DMS114 treated with DMSO at 0.1 percent for 48 hours (cell line): ENCODE results near the gene RPS15A.
"Not testable (repeated sequence)": the region's sequence is repeated elsewhere in the genome, so short reads cannot be mapped to it uniquely, and the experiment has no call there.

Experiments
- DNase-seq: peaks from one replicate; lab custom pipeline; 2025; ENCODE audit not compliant: unreplicated experiment; lab: John Stamatoyannopoulos, UW

RPS15A gene

GRCh38 chr16:18797746-18798145 is 7.6 kb upstream of the RPS15A start:
- DNase-seq, result no peak

GRCh38 chr16:18796377-18796776 is 6.2 kb upstream of the RPS15A start:
- no peak for DNase-seq

- no peak for DNase-seq
Observed at GRCh38 chr16:18792836-18793433, 2.8 kb upstream of the RPS15A start.

- no peak for DNase-seq
Observed at GRCh38 chr16:18789515-18789849, 652 bp downstream of the RPS15A start.

GRCh38 chr16:18788828-18789514 is 1.2 kb downstream of the RPS15A start:
- DNase-seq, result no peak

- DNase-seq, result no peak
Observed at GRCh38 chr16:18784917-18785623, 5.1 kb downstream of the RPS15A start.

GRCh38 chr16:18783430-18784341 is 6.4 kb downstream of the RPS15A start:
- DNase-seq, result no peak

- DNase-seq, result no peak
Observed at GRCh38 chr16:18782697-18783429, 7.3 kb downstream of the RPS15A start.

- not testable (repeated sequence) for DNase-seq
Observed at GRCh38 chr16:18781232-18781631, 8.9 kb downstream of the RPS15A start.

GRCh38 chr16:18780460-18781026 is 9.6 kb downstream of the RPS15A start:
- DNase-seq, result not testable (repeated sequence)

GRCh38 chr16:18777664-18778063 is 12.5 kb downstream of the RPS15A start:
- DNase-seq, result not testable (repeated sequence)

GRCh38 chr16:18776334-18776733 is 13.8 kb downstream of the RPS15A start:
- not testable (repeated sequence) for DNase-seq

- not testable (repeated sequence) for DNase-seq
Observed at GRCh38 chr16:18774651-18775050, 15.5 kb downstream of the RPS15A start.

GRCh38 chr16:18772171-18772570 is 18.0 kb downstream of the RPS15A start:
- DNase-seq, result not testable (repeated sequence)

GRCh38 chr16:18770336-18770962 is 19.7 kb downstream of the RPS15A start:
- not testable (repeated sequence) for DNase-seq

GRCh38 chr16:18767217-18767616 is 22.9 kb downstream of the RPS15A start:
- DNase-seq, result not testable (repeated sequence)

- not testable (repeated sequence) for DNase-seq
Observed at GRCh38 chr16:18762713-18763112, 27.4 kb downstream of the RPS15A start.

GRCh38 chr16:18759598-18760520 is 30.3 kb downstream of the RPS15A start:
- DNase-seq, result peak; percentile 48
